PC-9 (cell line): Measurements from ENCODE around the gene YWHAG. TPM values are rescaled to one million over a fixed set of nuclear protein-coding genes. Genes with fewer than 3 reads are reported as not detected.

ENCODE experiments used
- BruUV-seq: library from RNA; stranded (reverse); fragments of 400-500 nt; replicated peaks from 2 replicates; lab custom pipeline; 2021; lab: Mats Ljungman, UMichigan
- CTCF ChIA-PET: fragments of 300-600 bp; sonication (Branson Sonifier 250); formaldehyde crosslinking; loops from one replicate; lab custom pipeline; 2022; ENCODE audit warnings: antibody characterized with exemption; lab: Charles Lee
- POLR2A ChIA-PET: fragments of 300-600 bp; sonication (Branson Sonifier 250); formaldehyde crosslinking; loops from one replicate; lab custom pipeline; 2022; ENCODE audit warnings: antibody characterized with exemption; ENCODE audit not compliant: unreplicated experiment; lab: Charles Lee
- DNase-seq, 2 experiments: peaks; one replicate each; pipeline versions ENCODE4 v3.0.0 to v3.0.0-alpha.2; 2015 to 2022; ENCODE audit warnings: mixed read lengths in 1 of 2
- H2AFZ ChIP-seq: fragments of 200-600 bp; sonication (generic); 2 replicates; pipeline ENCODE4 v1.8.1; 2017; ENCODE audit warnings: antibody characterized with exemption
- H3F3A ChIP-seq: fragments of 200-600 bp; sonication (generic); 2 replicates; pipeline ENCODE4 v1.8.1; 2017; ENCODE audit warnings: antibody characterized with exemption, mild to moderate bottlenecking, low read depth; ENCODE audit not compliant: insufficient read depth
- H3K27ac ChIP-seq: fragments of 200-600 bp; sonication (generic); 2 replicates; pipeline ENCODE4 v1.6.1; 2016; ENCODE audit warnings: mixed run types
- H3K27me3 ChIP-seq: fragments of 200-600 bp; sonication (generic); 2 replicates; pipeline ENCODE4 v1.6.1; 2016; ENCODE audit warnings: low read depth, mixed run types; ENCODE audit not compliant: insufficient read depth
- H3K36me3 ChIP-seq: fragments of 200-600 bp; sonication (generic); 2 replicates; pipeline ENCODE4 v1.6.1; 2016; ENCODE audit warnings: low read depth, mixed run types
- H3K4me1 ChIP-seq: fragments of 200-600 bp; sonication (generic); replicated peaks from 2 replicates; pipeline ENCODE4 v1.6.1; 2016; ENCODE audit warnings: mixed run types; ENCODE audit not compliant: insufficient read depth
- H3K4me2 ChIP-seq: fragments of 200-600 bp; sonication (generic); 2 replicates; pipeline ENCODE4 v1.6.1; 2017; ENCODE audit warnings: mixed run types
- H3K4me3 ChIP-seq: fragments of 200-600 bp; sonication (generic); 2 replicates; pipeline ENCODE4 v1.6.1; 2016; ENCODE audit warnings: mixed run types
- H3K79me2 ChIP-seq: fragments of 200-600 bp; sonication (generic); 2 replicates; pipeline ENCODE4 v1.6.1; 2017; ENCODE audit warnings: low read depth, mixed run types
- H3K9me2 ChIP-seq: fragments of 200-600 bp; sonication (generic); 2 replicates; pipeline ENCODE4 v1.8.1; 2017; ENCODE audit warnings: mild to moderate bottlenecking; ENCODE audit not compliant: insufficient read depth
- H3K9me3 ChIP-seq: fragments of 200-600 bp; sonication (generic); 2 replicates; pipeline ENCODE4 v1.8.1; 2016; ENCODE audit warnings: low read depth; ENCODE audit not compliant: insufficient read depth
- H4K20me1 ChIP-seq: fragments of 200-600 bp; sonication (generic); 2 replicates; pipeline ENCODE4 v1.8.1; 2017; ENCODE audit not compliant: insufficient read depth
- CTCF ChIP-seq: fragments of 200-600 bp; sonication (generic); conservative IDR thresholded peaks from 2 replicates; pipeline ENCODE4 v1.6.1; 2017; ENCODE audit warnings: mixed run types, antibody characterized with exemption, mild to moderate bottlenecking, moderate library complexity
- EZH2 ChIP-seq: fragments of 200-600 bp; sonication (generic); IDR thresholded peaks from 2 replicates; pipeline ENCODE4 v1.8.0; 2017; ENCODE audit warnings: antibody characterized with exemption, low read depth
- intact Hi-C: fragments of 100-400 bp; cut with micrococcal nuclease; formaldehyde crosslinking; loops from one replicate; pipeline ENCODE4 v1.10.0; 2022; ENCODE audit not compliant: unreplicated experiment
- total RNA-seq: library from RNA; stranded (reverse); gene quantifications from 2 replicates; pipeline ENCODE4 v1.2.3, GENCODE V29; 2021

The YWHAG gene
- total RNA-seq, 1 experiment from 2014 or later: 250 TPM

GRCh38 chr7:76342222-76342621, 16.6 kb downstream of the YWHAG start:
- intact Hi-C loops: loop anchor here (5.0 kb wide), 1 partner anchor 80 kb away; the partner anchor contains the start of gene ZP3
- Histone ChIP-seq H3K9me3 (no peaks in the 10 kb centered on the region), H2AFZ (no peak overlapping the region), H3K36me3 (peaks cover 46% of the 10 kb centered on the region), H3K9me2 (no peaks in the 10 kb centered on the region), H3K4me1 (peaks cover 68% of the 10 kb centered on the region), H3K27me3 (no peaks in the 10 kb centered on the region), H3K27ac (peak overlapping the region; percentile 84), H4K20me1 (peaks cover 32% of the 10 kb centered on the region), H3F3A (peaks cover 80% of the 10 kb centered on the region), H3K4me2 (no peak overlapping the region), H3K79me2 (peaks cover 97% of the 10 kb centered on the region), H3K4me3 (no peak overlapping the region)
- no peak for TF ChIP-seq EZH2
- no peak for TF ChIP-seq CTCF
- no TSS peak for BruUV-seq
- ChIA-PET POLR2A (no interaction called here), CTCF (no interaction called here)
- no peak for DNase-seq

- DNase-seq: peak in 1 of 2 experiments; percentile 41
- peaks cover 99% of the 10 kb centered on the region for H3K79me2 ChIP-seq
- H3K27me3 ChIP-seq: no peaks in the 10 kb centered on the region
- H3F3A ChIP-seq: peaks cover 82% of the 10 kb centered on the region
- no peak overlapping the region for H2AFZ ChIP-seq
- H3K27ac ChIP-seq: peak overlapping the region; percentile 84
- no peak overlapping the region for H3K4me3 ChIP-seq
- H3K9me2 ChIP-seq: no peaks in the 10 kb centered on the region
- H3K4me1 ChIP-seq: peaks cover 63% of the 10 kb centered on the region
- ChIA-PET POLR2A (no interaction called here), CTCF (interaction anchor here (0.6 to 0.7 kb wide), 3 partner anchors 9 to 285 kb away, joined by 3 to 13 read pairs (median 6); no protein-coding TSS in a partner anchor)
- TF ChIP-seq EZH2: no peak
- TF ChIP-seq CTCF: no peak
- H4K20me1 ChIP-seq: peaks cover 32% of the 10 kb centered on the region
- BruUV-seq: no TSS peak
- no peaks in the 10 kb centered on the region for H3K9me3 ChIP-seq
- H3K36me3 ChIP-seq: peaks cover 39% of the 10 kb centered on the region
- intact Hi-C loops: loop anchor here (2.0 to 5.0 kb wide), 2 partner anchors 16 to 82 kb away; partner anchors contain the start of gene ZP3
- peak overlapping the region; percentile 39 for H3K4me2 ChIP-seq
These were observed 18.1 kb downstream of the YWHAG start for GRCh38 chr7:76340617-76341131.

GRCh38 chr7:76338298-76339084, 20.3 kb downstream of the YWHAG start:
- DNase-seq: peak; percentile 62 to 88
- peaks cover 100% of the 10 kb centered on the region for H3K79me2 ChIP-seq
- H3F3A ChIP-seq: peaks cover 81% of the 10 kb centered on the region
- ChIA-PET POLR2A (no interaction called here), CTCF (no interaction called here)
- H2AFZ ChIP-seq: no peak overlapping the region
- H3K27me3 ChIP-seq: no peaks in the 10 kb centered on the region
- H3K36me3 ChIP-seq: peaks cover 24% of the 10 kb centered on the region
- peak overlapping the region; percentile 51 for H3K4me2 ChIP-seq
- H3K9me2 ChIP-seq: no peaks in the 10 kb centered on the region
- no peaks in the 10 kb centered on the region for H3K9me3 ChIP-seq
- H3K4me3 ChIP-seq: no peak overlapping the region
- no peak for TF ChIP-seq CTCF
- TF ChIP-seq EZH2: no peak
- no TSS peak for BruUV-seq
- H4K20me1 ChIP-seq: peaks cover 37% of the 10 kb centered on the region
- H3K27ac ChIP-seq: peak overlapping the region; percentile 84
- intact Hi-C loops: loop anchor here (2.0 kb wide), 1 partner anchor 20 kb away; no protein-coding TSS in a partner anchor
- peaks cover 78% of the 10 kb centered on the region for H3K4me1 ChIP-seq
